ENCODE measurements around the gene DHX8. TPM values are rescaled to one million over a fixed set of nuclear protein-coding genes. Genes with fewer than 3 reads are reported as not detected.

DHX8 gene
- total RNA-seq, 1 experiment from 2014 or later: 53.5 TPM

DNA sequence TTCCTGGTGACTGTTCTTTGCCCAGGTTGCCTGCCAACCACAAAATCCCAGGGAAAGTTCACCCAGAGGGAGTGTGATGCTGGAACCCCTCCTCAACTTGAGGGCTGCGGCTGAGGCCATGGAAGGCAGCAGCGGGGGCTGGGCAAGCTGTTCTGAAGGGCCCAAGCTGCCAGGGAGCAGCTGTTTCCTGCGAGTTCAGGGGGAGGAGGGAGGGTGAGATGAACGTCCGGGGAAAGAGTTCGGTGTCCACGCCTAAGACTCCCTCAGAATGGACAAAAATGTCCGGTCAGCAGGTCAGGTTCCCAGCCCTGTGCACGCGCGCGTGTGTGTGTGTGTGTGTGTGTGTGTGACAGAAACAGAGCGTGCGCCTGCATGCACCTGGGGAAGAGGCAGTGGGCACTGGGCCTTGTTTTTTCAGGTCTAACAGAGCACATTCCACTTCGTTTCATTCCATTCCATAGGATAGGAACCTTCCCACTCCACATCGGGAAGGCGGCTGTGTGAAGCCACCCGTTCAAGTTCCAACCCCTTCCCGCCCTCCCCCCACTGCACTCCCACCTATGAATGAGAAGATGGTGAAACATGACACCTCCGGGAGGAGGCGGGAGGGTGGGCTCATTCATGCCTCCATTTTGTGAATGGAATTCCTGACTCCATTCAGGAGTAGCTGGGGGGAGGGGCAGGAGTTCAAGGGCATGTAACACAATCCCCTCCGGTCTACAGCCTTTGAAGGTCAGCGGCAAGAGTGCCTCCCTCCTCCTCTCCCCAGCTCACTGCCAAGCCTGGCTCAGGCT lies 46.7 kb downstream of the DHX8 start:
- H2AFZ ChIP-seq (ENCODE audit: low read depth, low read length, poor library complexity, severe bottlenecking): no peak overlapping the region
- BruUV-seq (replicated peaks): no TSS peak
- peak overlapping the region; percentile 19 for H3K4me2 ChIP-seq (ENCODE audit: low read length)
- peaks cover 19 to 32% of the 10 kb centered on the region in 2 experiments for H3K4me1 ChIP-seq (ENCODE audit: control insufficient read depth in 1 of 2, insufficient read depth in 2 of 2, low read length in 2 of 2)
- intact Hi-C loops (cut with micrococcal nuclease): no loop called here
- DNase-seq (ENCODE audit: low read depth, low spot score): peak; percentile 37
- ChIA-PET POLR2A (interaction anchor here (0.5 to 1.0 kb wide), 2 partner anchors 8 to 13 kb away, joined by 3 read pairs; no protein-coding TSS in a partner anchor), RAD21 (ENCODE audit: low non-redundant PET in 1 of 2, low total read pairs in 2 of 2, uncharacterized antibody in 2 of 2, unreplicated experiment in 2 of 2) (interaction anchor here (0.7 kb wide), 2 partner anchors 135 to 144 kb away, joined by 5 to 8 read pairs; no protein-coding TSS in a partner anchor), CTCF (interaction anchor here (0.9 kb wide), 3 partner anchors 9 to 143 kb away, joined by 3 read pairs; no protein-coding TSS in a partner anchor)
- H3K9me3 ChIP-seq (ENCODE audit: control insufficient read depth in 1 of 2, insufficient read depth in 1 of 2, low read depth in 1 of 2, low read length in 2 of 2): no peaks in the 10 kb centered on the region
- no peaks in the 10 kb centered on the region for H3K27me3 ChIP-seq (ENCODE audit: insufficient read depth, low read length)
- H3K36me3 ChIP-seq (ENCODE audit: control insufficient read depth in 1 of 2, insufficient read depth in 2 of 2, low read length in 2 of 2): peaks cover 10 to 14% of the 10 kb centered on the region in 2 experiments; a peak in 2 of 4 replicates
- H4K20me1 ChIP-seq (ENCODE audit: insufficient read depth): no peaks in the 10 kb centered on the region
- 0 out of 2 replicates have a peak overlapping the region, but pooled peaks have one; percentile 14 for H3K9ac ChIP-seq (ENCODE audit: low read length)
- H3K27ac ChIP-seq (ENCODE audit: low read depth, low read length): peak overlapping the region; percentile 31
- no peak overlapping the region for H3K4me3 ChIP-seq (replicated peaks in 1 of 2; ENCODE audit: low read depth in 1 of 2, low read length in 2 of 2)
- no peaks in the 10 kb centered on the region for H3K9me2 ChIP-seq (ENCODE audit: insufficient read depth)
- H3K79me2 ChIP-seq (ENCODE audit: insufficient read depth, low read length): no peaks in the 10 kb centered on the region
- ATAC-seq: peak; percentile 34
- TF ChIP-seq ELF1 (IDR thresholded peaks at IDR 0.05; ENCODE audit: borderline replicate concordance, low read depth): no peak
- 0 out of 2 replicates have a peak, but pooled peaks have one; percentile 13 for TF ChIP-seq SP1 (IDR thresholded peaks at IDR 0.05; ENCODE audit: low read depth)
- TF ChIP-seq POLR2AphosphoS5 (IDR thresholded peaks at IDR 0.05; ENCODE audit: low read depth, low read length): no peak
- TF ChIP-seq EZH2phosphoT487 (IDR thresholded peaks at IDR 0.05; ENCODE audit: borderline replicate concordance): no peak
- TF ChIP-seq CEBPB (IDR thresholded peaks at IDR 0.05; ENCODE audit: low read depth): no peak
- TF ChIP-seq, protein P1, sequence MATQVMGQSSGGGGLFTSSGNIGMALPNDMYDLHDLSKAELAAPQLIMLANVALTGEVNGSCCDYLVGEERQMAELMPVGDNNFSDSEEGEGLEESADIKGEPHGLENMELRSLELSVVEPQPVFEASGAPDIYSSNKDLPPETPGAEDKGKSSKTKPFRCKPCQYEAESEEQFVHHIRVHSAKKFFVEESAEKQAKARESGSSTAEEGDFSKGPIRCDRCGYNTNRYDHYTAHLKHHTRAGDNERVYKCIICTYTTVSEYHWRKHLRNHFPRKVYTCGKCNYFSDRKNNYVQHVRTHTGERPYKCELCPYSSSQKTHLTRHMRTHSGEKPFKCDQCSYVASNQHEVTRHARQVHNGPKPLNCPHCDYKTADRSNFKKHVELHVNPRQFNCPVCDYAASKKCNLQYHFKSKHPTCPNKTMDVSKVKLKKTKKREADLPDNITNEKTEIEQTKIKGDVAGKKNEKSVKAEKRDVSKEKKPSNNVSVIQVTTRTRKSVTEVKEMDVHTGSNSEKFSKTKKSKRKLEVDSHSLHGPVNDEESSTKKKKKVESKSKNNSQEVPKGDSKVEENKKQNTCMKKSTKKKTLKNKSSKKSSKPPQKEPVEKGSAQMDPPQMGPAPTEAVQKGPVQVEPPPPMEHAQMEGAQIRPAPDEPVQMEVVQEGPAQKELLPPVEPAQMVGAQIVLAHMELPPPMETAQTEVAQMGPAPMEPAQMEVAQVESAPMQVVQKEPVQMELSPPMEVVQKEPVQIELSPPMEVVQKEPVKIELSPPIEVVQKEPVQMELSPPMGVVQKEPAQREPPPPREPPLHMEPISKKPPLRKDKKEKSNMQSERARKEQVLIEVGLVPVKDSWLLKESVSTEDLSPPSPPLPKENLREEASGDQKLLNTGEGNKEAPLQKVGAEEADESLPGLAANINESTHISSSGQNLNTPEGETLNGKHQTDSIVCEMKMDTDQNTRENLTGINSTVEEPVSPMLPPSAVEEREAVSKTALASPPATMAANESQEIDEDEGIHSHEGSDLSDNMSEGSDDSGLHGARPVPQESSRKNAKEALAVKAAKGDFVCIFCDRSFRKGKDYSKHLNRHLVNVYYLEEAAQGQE (IDR thresholded peaks at IDR 0.05; ENCODE audit: low read depth): no peak
- TF ChIP-seq, protein P2, sequence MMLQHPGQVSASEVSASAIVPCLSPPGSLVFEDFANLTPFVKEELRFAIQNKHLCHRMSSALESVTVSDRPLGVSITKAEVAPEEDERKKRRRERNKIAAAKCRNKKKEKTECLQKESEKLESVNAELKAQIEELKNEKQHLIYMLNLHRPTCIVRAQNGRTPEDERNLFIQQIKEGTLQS (IDR thresholded peaks at IDR 0.05): no peak
- no peak for TF ChIP-seq CBX3 (IDR thresholded peaks at IDR 0.05; ENCODE audit: low read depth)
- TF ChIP-seq ZNF274 (IDR thresholded peaks at IDR 0.05; ENCODE audit: low read depth, low read length): no peak
- TF ChIP-seq, protein P3, sequence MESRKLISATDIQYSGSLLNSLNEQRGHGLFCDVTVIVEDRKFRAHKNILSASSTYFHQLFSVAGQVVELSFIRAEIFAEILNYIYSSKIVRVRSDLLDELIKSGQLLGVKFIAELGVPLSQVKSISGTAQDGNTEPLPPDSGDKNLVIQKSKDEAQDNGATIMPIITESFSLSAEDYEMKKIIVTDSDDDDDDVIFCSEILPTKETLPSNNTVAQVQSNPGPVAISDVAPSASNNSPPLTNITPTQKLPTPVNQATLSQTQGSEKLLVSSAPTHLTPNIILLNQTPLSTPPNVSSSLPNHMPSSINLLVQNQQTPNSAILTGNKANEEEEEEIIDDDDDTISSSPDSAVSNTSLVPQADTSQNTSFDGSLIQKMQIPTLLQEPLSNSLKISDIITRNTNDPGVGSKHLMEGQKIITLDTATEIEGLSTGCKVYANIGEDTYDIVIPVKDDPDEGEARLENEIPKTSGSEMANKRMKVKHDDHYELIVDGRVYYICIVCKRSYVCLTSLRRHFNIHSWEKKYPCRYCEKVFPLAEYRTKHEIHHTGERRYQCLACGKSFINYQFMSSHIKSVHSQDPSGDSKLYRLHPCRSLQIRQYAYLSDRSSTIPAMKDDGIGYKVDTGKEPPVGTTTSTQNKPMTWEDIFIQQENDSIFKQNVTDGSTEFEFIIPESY (IDR thresholded peaks at IDR 0.05; ENCODE audit: extremely low read depth, insufficient replicate concordance, low read length): no peak
- TF ChIP-seq EZH2 (IDR thresholded peaks at IDR 0.05): no peak
- no peak for TF ChIP-seq SRF (IDR thresholded peaks at IDR 0.05; ENCODE audit: low read depth)
- no peak for TF ChIP-seq SIN3A (IDR thresholded peaks at IDR 0.05; ENCODE audit: low read depth)
- TF ChIP-seq POLR2A (IDR thresholded peaks at IDR 0.05; ENCODE audit: borderline replicate concordance, extremely low read depth, insufficient read depth, insufficient read length): peak; percentile 56
- no peak for TF ChIP-seq JUND (IDR thresholded peaks at IDR 0.05)
- TF ChIP-seq EGR1 (IDR thresholded peaks at IDR 0.05; ENCODE audit: low read depth): no peak
- peak; percentile 37 for TF ChIP-seq YY1 (IDR thresholded peaks at IDR 0.05; ENCODE audit: extremely low read depth, insufficient replicate concordance, low read depth, low read length)
- TF ChIP-seq RAD21 (IDR thresholded peaks at IDR 0.05; ENCODE audit: low read depth): no peak
- peak; percentile 100 for TF ChIP-seq TCF7L2 (IDR thresholded peaks at IDR 0.05; ENCODE audit: borderline replicate concordance, extremely low read depth, insufficient read depth, insufficient read length)
- TF ChIP-seq ZFX (IDR thresholded peaks at IDR 0.05): no peak
- TF ChIP-seq MAX (IDR thresholded peaks at IDR 0.05): no peak

All from HCT116 (cell line).